KBM-7 (cell line): ENCODE measurements around the gene PLPPR1.
"Not testable (repeated sequence)": the region's sequence is repeated elsewhere in the genome, so short reads cannot be mapped to it uniquely, and the experiment has no call there.

ENCODE experiments used
- DNase-seq: peaks from one replicate; pipeline ENCODE4 v3.0.0-alpha.2; 2015
- in situ Hi-C: fragments of 300-500 bp; cut with MboI; formaldehyde crosslinking; loops from 2 replicates; pipeline ENCODE4 v1.14.3; 2020; ENCODE audit warnings: low sequenced_read_pairs, low pct_unique_long_range_greater_than_20kb, mixed read lengths

PLPPR1 gene

DNA sequence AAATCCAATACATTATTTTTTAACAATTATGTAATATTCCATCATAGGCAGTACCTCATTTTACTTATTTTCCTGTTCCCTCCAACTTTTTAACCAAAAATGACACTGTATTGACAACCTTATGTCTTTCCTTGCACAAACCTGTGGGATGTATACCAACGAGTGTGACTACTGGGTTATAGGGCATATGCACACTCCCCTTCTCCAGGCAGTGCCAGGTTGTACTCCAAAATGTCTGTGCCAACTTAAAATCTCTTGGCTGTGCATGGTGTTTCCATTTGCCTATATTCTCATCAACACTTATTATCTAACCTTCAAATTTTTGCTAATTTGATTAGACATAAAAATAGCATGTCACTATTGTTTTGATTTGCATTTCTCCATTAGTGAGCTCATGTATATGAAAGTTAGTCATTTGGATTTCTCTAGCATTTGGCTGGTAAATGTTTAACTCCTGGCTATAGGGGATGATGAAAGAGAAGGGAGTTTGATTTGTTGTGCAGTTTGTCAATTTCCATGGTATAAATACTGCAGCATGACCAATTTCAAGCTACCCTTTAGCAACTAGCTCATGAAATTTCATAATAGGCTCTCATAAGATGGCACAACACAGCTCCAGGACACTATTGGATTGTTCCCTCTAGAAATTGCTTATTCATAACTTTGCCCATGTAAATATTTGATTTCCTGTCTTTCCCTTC lies 226.4 kb downstream of the PLPPR1 start:
- DNase-seq = no peak
- in situ Hi-C loops = no loop called here

DNA sequence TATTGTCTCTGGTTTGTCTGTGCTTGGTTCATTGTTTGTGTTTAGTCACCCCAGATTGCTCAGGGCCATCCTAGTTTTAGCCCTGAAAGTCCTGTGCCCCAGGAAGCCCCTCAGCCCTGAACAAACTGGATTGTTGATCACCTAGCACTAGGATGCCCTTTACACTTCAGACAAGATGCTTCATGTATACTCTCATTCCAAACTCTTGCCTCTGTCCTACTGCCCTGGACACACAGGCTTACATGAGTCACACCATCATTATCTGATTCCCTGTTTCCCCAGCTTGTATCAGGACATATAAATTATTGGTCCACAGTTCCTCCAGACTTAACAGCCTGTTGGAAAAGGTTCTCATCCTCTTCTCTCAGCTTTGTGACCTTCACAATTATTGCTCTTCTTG lies 236.2 kb downstream of the PLPPR1 start:
- in situ Hi-C loops = no loop called here
- DNase-seq = no peak

DNA sequence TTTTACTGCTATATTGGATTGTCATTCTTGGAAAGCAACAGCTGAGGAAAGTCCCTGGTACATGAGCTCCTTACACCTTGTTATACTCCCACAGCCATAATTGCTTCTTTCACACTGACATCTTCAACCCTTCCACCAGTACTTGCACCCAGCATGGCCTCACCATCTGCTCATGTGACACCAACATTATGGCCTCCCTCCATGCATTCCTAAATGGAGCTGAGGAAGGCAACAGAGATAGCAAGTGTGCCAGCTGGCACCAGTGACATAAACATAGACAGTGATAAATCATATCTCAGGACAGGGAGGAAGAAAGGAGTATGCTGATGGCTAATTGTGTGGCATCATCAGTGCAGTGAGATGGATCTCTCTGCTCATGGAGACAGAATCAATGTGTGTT lies 236.7 kb downstream of the PLPPR1 start:
- in situ Hi-C loops = no loop called here
- no peak for DNase-seq

DNA sequence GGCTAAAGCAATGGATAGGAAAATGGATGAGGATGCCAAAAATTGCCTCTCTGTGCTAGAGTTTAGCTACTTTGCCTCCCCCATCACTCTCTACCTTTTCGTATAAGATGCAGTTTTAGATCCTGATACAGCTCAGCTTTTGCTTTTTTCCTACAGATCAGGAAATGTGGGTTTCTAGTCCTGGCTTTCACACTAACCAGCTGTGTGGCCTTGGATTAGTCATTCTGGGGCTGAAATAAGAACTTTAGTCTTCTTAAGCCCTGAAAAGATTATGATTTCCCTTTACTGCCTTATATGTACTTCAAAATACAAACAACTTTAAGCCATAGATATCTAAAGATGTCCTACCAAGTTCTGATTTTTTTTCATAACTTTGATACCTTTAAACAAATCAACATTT lies 239.9 kb downstream of the PLPPR1 start:
- in situ Hi-C loops = no loop called here
- no peak for DNase-seq

DNA sequence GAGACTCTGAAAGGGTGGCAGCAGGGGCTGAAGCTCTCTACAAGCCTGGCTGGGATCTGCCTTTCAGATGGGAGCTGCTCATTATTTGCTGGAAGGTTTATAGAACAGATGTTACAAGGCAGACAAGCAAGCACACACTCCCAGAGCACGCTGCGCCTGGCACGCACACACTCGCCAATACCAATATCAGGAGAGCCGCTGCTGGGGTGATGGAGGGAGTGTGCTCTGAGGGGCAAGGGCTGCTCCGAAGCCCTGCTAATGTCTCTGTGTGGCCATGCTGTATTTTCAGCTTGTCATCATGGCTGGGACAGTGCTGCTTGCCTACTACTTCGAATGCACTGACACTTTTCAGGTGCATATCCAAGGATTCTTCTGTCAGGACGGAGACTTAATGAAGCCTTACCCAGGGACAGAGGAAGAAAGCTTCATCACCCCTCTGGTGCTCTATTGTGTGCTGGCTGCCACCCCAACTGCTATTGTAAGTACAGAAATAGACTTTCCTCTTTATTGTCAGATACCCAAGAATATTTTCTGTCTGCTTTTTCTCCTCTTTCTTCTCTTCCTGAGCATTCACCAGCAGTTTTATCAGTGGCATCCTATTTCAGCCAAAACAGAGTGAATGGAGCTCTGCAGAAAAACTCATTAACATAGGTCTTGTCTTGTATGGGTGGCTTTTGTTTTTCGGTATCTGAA lies 241.2 kb downstream of the PLPPR1 start:
- in situ Hi-C loops = no loop called here
- no peak for DNase-seq

DNA sequence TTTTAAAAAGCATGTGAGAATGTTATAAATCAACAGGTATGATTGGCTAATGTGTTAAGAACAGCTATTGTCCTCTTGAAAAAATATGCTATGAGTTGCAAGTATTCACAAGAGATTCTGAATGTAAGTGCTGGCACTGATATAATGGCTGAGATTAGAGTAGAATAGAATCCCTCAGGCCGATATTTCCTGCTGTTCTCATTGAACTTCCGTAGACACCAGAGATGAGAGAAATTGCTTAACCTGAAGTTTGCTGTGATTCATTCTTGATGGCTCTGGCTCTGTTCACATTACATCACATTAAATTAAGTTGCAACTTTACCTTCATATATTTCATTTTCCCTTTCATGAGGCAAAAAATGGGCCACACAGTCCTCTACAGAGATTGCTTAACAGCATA lies 241.8 kb downstream of the PLPPR1 start:
- in situ Hi-C loops = no loop called here
- no peak for DNase-seq

DNA sequence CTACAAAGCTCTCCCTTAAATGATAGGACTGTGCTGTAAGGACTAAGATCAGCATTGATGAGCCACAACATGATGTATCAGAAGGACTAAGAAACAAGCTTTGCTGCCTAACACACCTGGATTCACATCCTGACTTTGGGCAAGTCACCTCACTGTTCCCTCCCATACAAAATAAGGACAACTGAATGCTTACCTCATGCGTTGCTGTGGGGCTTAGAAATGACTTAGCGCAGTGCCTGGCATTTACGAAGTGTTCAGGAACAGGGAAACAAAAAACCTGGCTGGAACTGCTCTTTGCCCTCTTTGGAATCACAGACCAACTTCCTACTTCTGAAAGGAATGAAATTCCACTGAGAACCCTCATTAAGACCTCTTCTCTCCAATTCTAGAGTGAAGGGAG lies 242.6 kb downstream of the PLPPR1 start:
- DNase-seq = no peak
- in situ Hi-C loops = no loop called here

DNA sequence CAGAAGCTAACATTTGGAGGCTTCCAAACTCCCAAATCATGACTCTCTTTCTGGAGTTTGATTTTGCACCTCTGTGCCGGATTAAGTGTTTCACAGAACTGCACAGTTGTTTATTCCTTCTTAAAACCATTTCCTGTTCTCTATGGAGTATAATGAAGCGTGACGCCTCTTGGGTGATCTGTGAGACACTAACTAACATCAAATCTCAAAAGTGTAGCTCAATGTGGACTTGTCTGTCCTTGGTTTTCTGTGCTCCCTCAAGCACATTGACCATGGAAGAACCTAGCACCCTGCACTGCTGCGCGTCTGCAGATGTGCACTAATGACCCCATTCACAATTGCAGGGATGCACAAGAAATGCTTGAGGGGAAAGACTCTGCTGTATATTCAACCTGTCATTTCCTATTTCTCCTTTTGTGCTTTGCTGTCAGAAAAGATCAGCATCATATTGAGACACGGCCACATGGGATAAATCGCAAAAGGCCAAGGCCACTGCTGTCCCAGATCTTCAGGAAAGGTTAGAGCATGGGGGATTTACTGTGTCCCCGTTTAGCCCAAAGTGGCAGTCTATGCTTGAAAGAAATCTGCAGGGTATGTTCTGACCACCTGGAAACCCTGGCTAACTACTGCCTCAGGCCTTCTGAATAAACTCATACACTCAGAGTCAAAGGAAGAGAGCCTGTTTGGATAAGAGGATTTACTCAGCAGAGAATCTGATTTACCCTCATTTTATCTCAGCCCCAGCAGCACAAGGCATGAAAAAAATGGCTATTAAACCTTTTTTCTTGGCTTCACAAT lies 246.6 kb downstream of the PLPPR1 start:
- in situ Hi-C loops = no loop called here
- no peak for DNase-seq

DNA sequence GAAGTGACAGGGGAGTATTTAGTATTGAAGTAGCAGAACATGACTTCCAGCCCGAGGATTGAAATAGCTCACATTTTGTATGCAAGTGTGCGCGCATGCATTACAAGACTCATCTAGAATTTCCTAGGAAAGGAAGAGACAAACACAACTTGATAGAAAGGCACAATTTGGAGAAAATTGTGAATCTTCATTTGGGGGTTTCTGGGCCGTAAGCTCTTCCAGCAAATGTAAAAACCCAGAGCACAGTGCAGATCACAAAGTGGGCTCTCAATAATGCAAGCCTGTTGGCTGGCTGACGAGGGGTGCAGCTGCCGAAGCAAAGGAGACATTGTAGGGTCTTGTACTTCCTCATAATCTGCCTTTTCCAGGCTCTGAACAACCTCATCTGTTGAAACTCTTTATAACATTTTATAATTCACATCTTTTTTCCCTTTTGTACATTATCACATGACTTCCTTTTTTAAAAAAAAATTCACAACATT lies 247.3 kb downstream of the PLPPR1 start:
- no peak for DNase-seq
- in situ Hi-C loops = no loop called here

DNA sequence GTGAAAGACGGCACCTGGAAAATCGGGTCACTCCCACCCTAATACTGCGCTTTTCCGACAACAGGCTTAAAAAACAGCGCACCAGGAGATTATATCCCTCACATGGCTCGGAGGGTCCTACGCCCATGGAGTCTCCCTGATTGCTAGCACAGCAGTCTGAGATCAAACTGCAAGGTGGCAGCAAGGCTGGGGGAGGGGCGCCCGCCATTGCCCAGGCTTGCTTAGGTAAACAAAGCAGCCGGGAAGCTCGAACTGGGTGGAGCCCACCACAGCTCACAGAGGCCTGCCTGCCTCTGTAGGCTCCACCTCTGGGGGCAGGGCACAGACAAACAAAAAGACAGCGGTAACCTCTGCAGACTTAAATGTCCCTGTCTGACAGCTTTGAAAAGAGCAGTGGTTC lies 262.5 kb downstream of the PLPPR1 start:
- in situ Hi-C loops, DNase-seq: not testable (repeated sequence)

DNA sequence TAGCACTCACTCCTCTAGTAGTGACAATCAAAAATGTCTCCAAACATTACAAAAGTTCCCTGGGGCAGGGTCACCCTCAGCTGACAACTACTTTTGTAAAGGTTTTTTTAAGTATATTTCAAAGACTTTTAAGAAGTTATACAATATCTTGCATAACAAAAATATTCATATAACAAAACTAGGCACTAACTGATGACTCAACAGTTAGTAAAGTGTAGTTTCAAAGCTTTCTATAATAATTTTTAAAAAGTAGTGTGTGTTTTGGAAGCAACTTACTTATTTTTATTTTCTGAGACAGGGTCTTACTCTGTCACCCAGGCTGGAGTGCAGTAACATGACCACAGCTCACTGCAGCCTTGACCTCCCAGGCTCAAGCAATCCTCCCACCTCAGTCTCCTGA lies 271.4 kb downstream of the PLPPR1 start:
- no peak for DNase-seq
- in situ Hi-C loops = loop anchor here (25.0 kb wide), 1 partner anchor 588 kb away; no protein-coding TSS in a partner anchor

DNA sequence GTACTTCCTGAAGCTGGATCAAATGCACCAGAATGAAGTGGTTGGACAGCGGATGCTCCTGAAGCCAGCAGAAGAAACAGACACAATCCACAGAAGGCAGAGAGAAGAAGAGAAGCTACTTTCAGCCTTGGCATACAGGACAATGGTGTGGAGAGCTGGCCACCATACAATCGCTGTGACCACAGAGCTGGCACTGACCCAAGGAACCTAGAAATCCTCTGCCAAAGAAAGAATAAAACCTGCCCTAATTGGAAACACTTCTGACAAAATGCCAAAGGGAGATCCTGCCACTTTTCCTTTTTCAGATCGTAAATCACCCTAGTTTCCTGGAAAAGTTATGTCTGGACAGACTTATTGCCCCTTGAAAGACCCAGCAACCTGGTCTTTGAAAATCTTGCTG lies 278.5 kb downstream of the PLPPR1 start:
- DNase-seq = no peak
- in situ Hi-C loops = loop anchor here (25.0 kb wide), 1 partner anchor 595 kb away; no protein-coding TSS in a partner anchor

DNA sequence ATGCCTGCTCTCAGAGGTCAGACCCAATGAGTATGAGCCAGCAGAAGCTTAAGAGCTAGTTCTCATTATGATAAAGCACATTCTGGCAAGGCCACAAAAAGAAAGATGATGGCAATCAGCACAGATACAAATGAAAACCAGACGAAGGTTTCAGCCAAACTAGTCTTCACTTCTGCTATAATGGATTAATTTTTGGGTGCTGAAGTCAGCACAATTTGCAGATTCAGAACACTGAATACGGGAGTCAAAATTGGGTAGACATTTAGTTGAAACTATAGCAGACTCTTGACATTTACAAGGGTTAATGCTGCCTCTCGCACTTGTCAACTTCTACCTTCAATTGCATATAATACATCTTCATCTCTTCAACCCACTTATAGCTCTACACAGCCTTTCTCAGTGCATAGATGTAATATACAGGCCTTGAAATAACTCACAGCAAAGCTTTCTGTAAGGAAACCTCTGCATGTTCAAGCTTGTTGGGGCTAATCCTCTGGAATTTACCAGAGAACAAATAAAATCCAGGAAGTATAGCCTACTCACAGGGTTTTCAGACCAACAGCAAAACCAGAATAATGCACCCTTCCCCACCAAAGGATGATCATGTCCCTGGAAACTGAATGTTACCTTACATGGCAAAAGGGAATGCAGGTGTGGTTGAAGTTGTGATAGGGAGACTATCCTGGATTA lies 279.1 kb downstream of the PLPPR1 start:
- no peak for DNase-seq
- in situ Hi-C loops = loop anchor here (25.0 kb wide), 1 partner anchor 595 kb away; no protein-coding TSS in a partner anchor

DNA sequence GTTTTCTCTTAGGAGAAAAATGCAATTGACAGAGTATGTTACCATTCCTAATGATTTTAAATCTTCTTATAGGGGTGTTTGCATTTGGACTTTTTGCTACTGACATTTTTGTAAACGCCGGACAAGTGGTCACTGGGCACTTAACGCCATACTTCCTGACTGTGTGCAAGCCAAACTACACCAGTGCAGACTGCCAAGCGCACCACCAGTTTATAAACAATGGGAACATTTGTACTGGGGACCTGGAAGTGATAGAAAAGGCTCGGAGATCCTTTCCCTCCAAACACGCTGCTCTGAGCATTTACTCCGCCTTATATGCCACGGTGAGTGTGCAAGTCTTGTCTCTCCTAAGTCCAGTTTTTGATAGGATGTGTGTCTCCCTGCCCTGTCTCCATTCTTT lies 280.6 kb downstream of the PLPPR1 start:
- in situ Hi-C loops = loop anchor here (25.0 kb wide), 1 partner anchor 597 kb away; no protein-coding TSS in a partner anchor
- DNase-seq = no peak

DNA sequence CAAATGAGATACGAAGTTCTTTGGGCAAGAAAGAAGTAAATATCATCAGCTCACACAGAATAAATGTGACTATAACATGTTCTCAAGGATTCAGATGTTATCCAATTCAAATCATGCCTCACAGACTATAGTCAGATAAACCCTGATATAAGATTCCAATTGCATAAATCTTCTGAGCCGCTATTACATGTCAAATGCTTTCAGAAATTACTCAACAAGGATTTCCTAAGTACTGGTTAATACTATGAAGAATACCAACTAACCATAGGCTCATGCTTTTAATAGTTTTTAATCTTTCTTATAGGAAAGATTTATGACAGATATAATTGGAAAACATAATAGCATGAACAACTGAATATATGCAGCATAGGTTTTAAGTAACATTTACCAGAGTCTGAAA lies 282.7 kb downstream of the PLPPR1 start:
- in situ Hi-C loops = loop anchor here (25.0 kb wide), 1 partner anchor 599 kb away; no protein-coding TSS in a partner anchor

DNA sequence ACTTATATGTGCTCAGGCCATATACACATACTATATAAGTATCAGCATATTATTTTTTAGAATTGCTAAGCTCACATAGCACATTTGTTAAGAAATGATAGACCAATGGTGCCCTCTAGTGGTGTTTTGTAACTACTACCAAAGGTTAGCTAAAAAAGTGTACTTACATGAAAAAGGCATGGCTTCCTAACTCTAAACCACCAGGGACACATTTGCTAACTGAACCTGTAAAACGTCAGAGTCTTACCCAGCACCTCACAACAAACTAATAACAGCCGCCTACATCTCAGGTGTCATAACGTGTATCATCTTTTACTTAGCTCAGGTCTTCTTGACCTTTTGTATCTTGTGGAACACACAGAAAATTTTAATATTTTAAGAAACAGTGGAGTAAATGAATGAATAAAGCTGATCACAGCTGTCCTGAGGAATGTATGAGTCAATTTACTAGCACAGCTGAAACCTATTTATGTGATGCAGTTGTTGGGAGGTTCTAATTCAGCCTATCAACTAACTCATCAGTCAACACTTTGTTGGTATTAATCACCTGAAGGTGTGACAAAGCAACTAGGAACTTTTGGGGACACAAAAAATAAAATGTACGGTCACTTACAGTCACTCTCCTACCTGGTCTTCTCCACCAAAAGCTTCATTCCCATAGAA lies 283.4 kb downstream of the PLPPR1 start:
- DNase-seq = peak; percentile 68
- in situ Hi-C loops = loop anchor here (25.0 kb wide), 1 partner anchor 600 kb away; no protein-coding TSS in a partner anchor

More for the DNA sequence above, 282.7 kb downstream of the PLPPR1 start:
- no peak for DNase-seq

DNA sequence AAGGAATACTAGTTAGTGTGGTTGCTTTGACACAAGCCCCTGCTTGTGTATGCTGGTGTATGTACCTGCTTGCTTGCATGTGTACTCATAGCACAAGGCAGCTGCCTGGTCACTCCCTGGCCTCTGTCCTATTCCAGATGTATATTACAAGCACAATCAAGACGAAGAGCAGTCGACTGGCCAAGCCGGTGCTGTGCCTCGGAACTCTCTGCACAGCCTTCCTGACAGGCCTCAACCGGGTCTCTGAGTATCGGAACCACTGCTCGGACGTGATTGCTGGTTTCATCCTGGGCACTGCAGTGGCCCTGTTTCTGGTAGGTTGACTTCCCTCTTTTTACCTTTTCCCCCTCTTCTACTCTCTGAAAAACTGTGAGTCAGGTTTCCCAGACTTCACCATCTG lies 284.1 kb downstream of the PLPPR1 start:
- in situ Hi-C loops = loop anchor here (25.0 kb wide), 1 partner anchor 600 kb away; no protein-coding TSS in a partner anchor
- no peak for DNase-seq

DNA sequence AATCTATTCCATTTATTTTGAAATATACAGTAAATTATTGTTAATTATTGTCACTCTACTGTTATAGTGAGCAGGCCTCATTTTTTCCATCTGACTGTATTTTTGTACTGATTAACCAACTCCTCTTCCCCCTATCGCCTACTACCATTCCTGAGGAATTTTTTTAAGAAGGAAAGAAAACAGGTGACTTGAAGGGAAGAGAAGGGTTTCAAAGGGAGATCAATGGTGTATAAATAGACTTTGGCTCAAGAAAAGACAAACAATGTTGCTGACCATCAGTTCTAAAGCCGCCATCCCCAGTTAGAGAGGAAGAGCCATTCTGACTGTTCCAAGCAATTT lies 286.6 kb downstream of the PLPPR1 start:
- DNase-seq = no peak
- in situ Hi-C loops = loop anchor here (25.0 kb wide), 1 partner anchor 603 kb away; no protein-coding TSS in a partner anchor
